ENCODE measurements around the gene TNFSF12.
A peak's percentile ranks its signal among the peaks of the same experiment; 100 is the strongest.

Gene TNFSF12

GRCh38 chr17:7549401-7550055, 670 bp downstream of the TNFSF12 start:
- Histone ChIP-seq H3K4me1 (ENCODE audit: control insufficient read depth, low read depth, low read length) (no peaks in the 10 kb centered on the region), H3K4me3 (ENCODE audit: low read length) (peak overlapping the region; percentile 67), H3K36me3 (ENCODE audit: control insufficient read depth, low read depth, low read length) (no peaks in the 10 kb centered on the region), H3K9me3 (ENCODE audit: control insufficient read depth, low read depth, low read length) (no peaks in the 10 kb centered on the region), H3K9ac (ENCODE audit: low read length) (no peak overlapping the region), H3K27ac (ENCODE audit: low read length) (no peak overlapping the region), H3K27me3 (ENCODE audit: control insufficient read depth, insufficient read depth, low read length) (peaks cover 10% of the 10 kb centered on the region)

GRCh38 chr17:7550344-7550743, 1.5 kb downstream of the TNFSF12 start:
- no peaks in the 10 kb centered on the region for H3K36me3 ChIP-seq (ENCODE audit: control insufficient read depth, low read depth, low read length)
- no peak overlapping the region for H3K9ac ChIP-seq (ENCODE audit: low read length)
- H3K27ac ChIP-seq (ENCODE audit: low read length), result no peak overlapping the region
- H3K27me3 ChIP-seq (ENCODE audit: control insufficient read depth, insufficient read depth, low read length), result peaks cover 10% of the 10 kb centered on the region
- no peaks in the 10 kb centered on the region for H3K4me1 ChIP-seq (ENCODE audit: control insufficient read depth, low read depth, low read length)
- H3K9me3 ChIP-seq (ENCODE audit: control insufficient read depth, low read depth, low read length), result no peaks in the 10 kb centered on the region
- no peak overlapping the region for H3K4me3 ChIP-seq (ENCODE audit: low read length)

GRCh38 chr17:7551396-7551795, 2.5 kb downstream of the TNFSF12 start:
- Histone ChIP-seq H3K4me3 (ENCODE audit: low read length) (no peak overlapping the region), H3K27ac (ENCODE audit: low read length) (no peak overlapping the region), H3K36me3 (ENCODE audit: control insufficient read depth, low read depth, low read length) (no peaks in the 10 kb centered on the region), H3K4me1 (ENCODE audit: control insufficient read depth, low read depth, low read length) (no peaks in the 10 kb centered on the region), H3K9ac (ENCODE audit: low read length) (no peak overlapping the region), H3K9me3 (ENCODE audit: control insufficient read depth, low read depth, low read length) (no peaks in the 10 kb centered on the region), H3K27me3 (ENCODE audit: control insufficient read depth, insufficient read depth, low read length) (peaks cover 10% of the 10 kb centered on the region)

DNA sequence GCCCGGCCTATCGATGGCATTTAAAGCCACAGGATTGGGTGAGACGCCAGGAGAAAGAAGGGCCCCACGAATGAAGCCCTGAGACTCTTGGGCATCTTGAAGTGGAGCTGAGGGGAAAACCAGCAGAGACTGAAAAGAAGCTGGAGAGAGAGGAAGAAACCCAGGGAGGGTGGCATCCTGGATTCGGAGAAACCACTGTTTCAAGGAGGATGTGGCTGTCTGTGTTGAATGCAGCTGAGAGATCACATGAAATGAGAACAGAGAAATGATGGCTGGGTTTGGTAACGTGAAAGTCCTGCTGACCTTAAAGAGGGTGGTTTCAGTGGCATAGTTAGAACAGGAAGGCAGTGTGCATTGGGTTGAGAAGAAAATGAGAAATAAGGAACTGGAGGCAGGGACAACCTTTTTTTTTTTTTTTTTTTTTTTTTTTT, 3.8 kb downstream of the TNFSF12 start:
- Histone ChIP-seq H3K27ac (ENCODE audit: low read length) (no peak overlapping the region), H3K9ac (ENCODE audit: low read length) (no peak overlapping the region), H3K4me3 (ENCODE audit: low read length) (no peak overlapping the region), H3K4me1 (ENCODE audit: control insufficient read depth, low read depth, low read length) (peaks cover 7% of the 10 kb centered on the region), H3K36me3 (ENCODE audit: control insufficient read depth, low read depth, low read length) (no peaks in the 10 kb centered on the region), H3K9me3 (ENCODE audit: control insufficient read depth, low read depth, low read length) (no peaks in the 10 kb centered on the region), H3K27me3 (ENCODE audit: control insufficient read depth, insufficient read depth, low read length) (peaks cover 10% of the 10 kb centered on the region)

GRCh38 chr17:7553356-7553755, 4.5 kb downstream of the TNFSF12 start:
- H3K9me3 ChIP-seq (ENCODE audit: control insufficient read depth, low read depth, low read length), result no peaks in the 10 kb centered on the region
- peaks cover 7% of the 10 kb centered on the region for H3K27me3 ChIP-seq (ENCODE audit: control insufficient read depth, insufficient read depth, low read length)
- no peaks in the 10 kb centered on the region for H3K36me3 ChIP-seq (ENCODE audit: control insufficient read depth, low read depth, low read length)
- no peak overlapping the region for H3K9ac ChIP-seq (ENCODE audit: low read length)
- H3K4me3 ChIP-seq (ENCODE audit: low read length), result no peak overlapping the region
- H3K27ac ChIP-seq (ENCODE audit: low read length), result no peak overlapping the region
- peaks cover 14% of the 10 kb centered on the region for H3K4me1 ChIP-seq (ENCODE audit: control insufficient read depth, low read depth, low read length)

GRCh38 chr17:7555320-7555948, 6.6 kb downstream of the TNFSF12 start:
- Histone ChIP-seq H3K9ac (ENCODE audit: low read length) (no peak overlapping the region), H3K9me3 (ENCODE audit: control insufficient read depth, low read depth, low read length) (no peaks in the 10 kb centered on the region), H3K36me3 (ENCODE audit: control insufficient read depth, low read depth, low read length) (no peaks in the 10 kb centered on the region), H3K27me3 (ENCODE audit: control insufficient read depth, insufficient read depth, low read length) (no peaks in the 10 kb centered on the region), H3K4me3 (ENCODE audit: low read length) (no peak overlapping the region), H3K27ac (ENCODE audit: low read length) (no peak overlapping the region), H3K4me1 (ENCODE audit: control insufficient read depth, low read depth, low read length) (peaks cover 22% of the 10 kb centered on the region)

DNA sequence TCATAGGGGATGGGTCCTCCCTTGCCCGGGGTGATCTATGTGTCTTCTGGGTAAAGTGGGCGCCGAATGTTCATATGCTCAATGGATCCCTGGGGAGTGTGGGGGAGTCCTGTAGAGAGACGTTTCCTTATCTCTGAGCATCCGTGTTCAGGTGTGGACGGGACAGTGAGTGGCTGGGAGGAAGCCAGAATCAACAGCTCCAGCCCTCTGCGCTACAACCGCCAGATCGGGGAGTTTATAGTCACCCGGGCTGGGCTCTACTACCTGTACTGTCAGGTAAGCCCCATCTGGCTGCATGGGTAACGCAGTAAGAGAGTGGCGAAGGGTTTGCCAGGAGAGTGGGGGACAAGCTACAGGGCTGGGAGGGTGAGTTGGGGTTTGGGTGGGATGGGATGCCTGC, 7.8 kb downstream of the TNFSF12 start:
- H3K36me3 ChIP-seq (ENCODE audit: control insufficient read depth, low read depth, low read length), result no peaks in the 10 kb centered on the region
- no peak overlapping the region for H3K4me3 ChIP-seq (ENCODE audit: low read length)
- H3K27me3 ChIP-seq (ENCODE audit: control insufficient read depth, insufficient read depth, low read length), result no peaks in the 10 kb centered on the region
- H3K9me3 ChIP-seq (ENCODE audit: control insufficient read depth, low read depth, low read length), result no peaks in the 10 kb centered on the region
- H3K27ac ChIP-seq (ENCODE audit: low read length), result no peak overlapping the region
- peaks cover 26% of the 10 kb centered on the region for H3K4me1 ChIP-seq (ENCODE audit: control insufficient read depth, low read depth, low read length)
- H3K9ac ChIP-seq (ENCODE audit: low read length), result no peak overlapping the region

DNA sequence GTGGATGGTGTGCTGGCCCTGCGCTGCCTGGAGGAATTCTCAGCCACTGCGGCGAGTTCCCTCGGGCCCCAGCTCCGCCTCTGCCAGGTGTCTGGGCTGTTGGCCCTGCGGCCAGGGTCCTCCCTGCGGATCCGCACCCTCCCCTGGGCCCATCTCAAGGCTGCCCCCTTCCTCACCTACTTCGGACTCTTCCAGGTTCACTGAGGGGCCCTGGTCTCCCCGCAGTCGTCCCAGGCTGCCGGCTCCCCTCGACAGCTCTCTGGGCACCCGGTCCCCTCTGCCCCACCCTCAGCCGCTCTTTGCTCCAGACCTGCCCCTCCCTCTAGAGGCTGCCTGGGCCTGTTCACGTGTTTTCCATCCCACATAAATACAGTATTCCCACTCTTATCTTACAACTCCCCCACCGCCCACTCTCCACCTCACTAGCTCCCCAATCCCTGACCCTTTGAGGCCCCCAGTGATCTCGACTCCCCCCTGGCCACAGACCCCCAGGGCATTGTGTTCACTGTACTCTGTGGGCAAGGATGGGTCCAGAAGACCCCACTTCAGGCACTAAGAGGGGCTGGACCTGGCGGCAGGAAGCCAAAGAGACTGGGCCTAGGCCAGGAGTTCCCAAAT, 8.4 kb downstream of the TNFSF12 start:
- Histone ChIP-seq H3K4me1 (ENCODE audit: control insufficient read depth, low read depth, low read length) (peaks cover 26% of the 10 kb centered on the region), H3K27ac (ENCODE audit: low read length) (no peak overlapping the region), H3K9me3 (ENCODE audit: control insufficient read depth, low read depth, low read length) (no peaks in the 10 kb centered on the region), H3K4me3 (ENCODE audit: low read length) (no peak overlapping the region), H3K9ac (ENCODE audit: low read length) (no peak overlapping the region), H3K36me3 (ENCODE audit: control insufficient read depth, low read depth, low read length) (no peaks in the 10 kb centered on the region), H3K27me3 (ENCODE audit: control insufficient read depth, insufficient read depth, low read length) (no peaks in the 10 kb centered on the region)

- peaks cover 31% of the 10 kb centered on the region for H3K4me1 ChIP-seq (ENCODE audit: control insufficient read depth, low read depth, low read length)
- no peak overlapping the region for H3K27ac ChIP-seq (ENCODE audit: low read length)
- no peaks in the 10 kb centered on the region for H3K27me3 ChIP-seq (ENCODE audit: control insufficient read depth, insufficient read depth, low read length)
- no peaks in the 10 kb centered on the region for H3K9me3 ChIP-seq (ENCODE audit: control insufficient read depth, low read depth, low read length)
- peak overlapping the region; percentile 14 for H3K4me3 ChIP-seq (ENCODE audit: low read length)
- H3K9ac ChIP-seq (ENCODE audit: low read length), result peak overlapping the region; percentile 57
- H3K36me3 ChIP-seq (ENCODE audit: control insufficient read depth, low read depth, low read length), result no peaks in the 10 kb centered on the region
Observed at GRCh38 chr17:7557775-7558543, 9.1 kb downstream of the TNFSF12 start.

- Histone ChIP-seq H3K27ac (ENCODE audit: low read length) (no peak within 1 kb of the TSS), H3K36me3 (ENCODE audit: control insufficient read depth, low read depth, low read length) (peaks cover under 1% of the 10 kb centered on the region), H3K27me3 (ENCODE audit: control insufficient read depth, insufficient read depth, low read length) (no peaks in the 10 kb centered on the region), H3K9me3 (ENCODE audit: control insufficient read depth, low read depth, low read length) (no peaks in the 10 kb centered on the region), H3K4me1 (ENCODE audit: control insufficient read depth, low read depth, low read length) (peaks cover 31% of the 10 kb centered on the region), H3K4me3 (ENCODE audit: low read length) (peak within 1 kb of the TSS; percentile 14), H3K9ac (ENCODE audit: low read length) (peak within 1 kb of the TSS; percentile 57)
Observed at GRCh38 chr17:7558544-7559319, 9.9 kb downstream of the TNFSF12 start, which contains the start of gene TNFSF13. TSS of gene TNFSF13 (plus strand) at chr17:7558750. CDS start at chr17:7559040, 290 bp downstream.

Measured in iPS-18a (cell line).